ENCODE data around the gene BRSK2.
"Not testable (repeated sequence)": the region's sequence is repeated elsewhere in the genome, so short reads cannot be mapped to it uniquely, and the experiment has no call there.

BRSK2 gene

GRCh38 chr11:1422481-1422880 is 32.7 kb downstream of the BRSK2 start:
- no peak overlapping the region for H3K27ac ChIP-seq (ENCODE audit: extremely low read depth, low read depth, low read length)
- no peaks in the 10 kb centered on the region for H3K36me3 ChIP-seq (ENCODE audit: control insufficient read depth in 2 of 2, insufficient read depth in 1 of 2, low read length in 2 of 2)
- CTCF ChIA-PET = no interaction called here
- H3K9me3 ChIP-seq (ENCODE audit: control insufficient read depth, insufficient read depth, low read depth, low read length) = no peaks in the 10 kb centered on the region
- H3K4me3 ChIP-seq (ENCODE audit: low read depth, low read length) = no peak overlapping the region
- TF ChIP-seq SP3 (tag by site-specific recombination; IDR thresholded peaks at IDR 0.05) (no peak), REST (tag by site-specific recombination; IDR thresholded peaks at IDR 0.05) (peak; percentile 74)
- POLR2A ChIA-PET = no interaction called here
- H3K4me1 ChIP-seq (ENCODE audit: control insufficient read depth, insufficient read depth, low read length) = no peaks in the 10 kb centered on the region

GRCh38 chr11:1422981-1423380 is 33.2 kb downstream of the BRSK2 start:
- ChIA-PET POLR2A (no interaction called here), CTCF (no interaction called here)
- Histone ChIP-seq H3K9me3 (ENCODE audit: control insufficient read depth, insufficient read depth, low read depth, low read length) (no peaks in the 10 kb centered on the region), H3K4me1 (ENCODE audit: control insufficient read depth, insufficient read depth, low read length) (no peaks in the 10 kb centered on the region), H3K36me3 (ENCODE audit: control insufficient read depth in 2 of 2, insufficient read depth in 1 of 2, low read length in 2 of 2) (no peaks in the 10 kb centered on the region), H3K4me3 (ENCODE audit: low read depth, low read length) (no peak overlapping the region), H3K27ac (ENCODE audit: extremely low read depth, low read depth, low read length) (no peak overlapping the region)
- TF ChIP-seq ZNF350 (tag by site-specific recombination; IDR thresholded peaks at IDR 0.05) (no peak), ZNF518A (tag by site-specific recombination; conservative IDR thresholded peaks at IDR 0.05; ENCODE audit: low read depth) (no peak), IKZF3 (tag by site-specific recombination; IDR thresholded peaks at IDR 0.05) (no peak), ZNF280D (tag by site-specific recombination; IDR thresholded peaks at IDR 0.05) (no peak), ZNF37A (tag by site-specific recombination; IDR thresholded peaks at IDR 0.05) (no peak), KLF8 (tag by site-specific recombination; IDR thresholded peaks at IDR 0.05) (no peak), HOXA7 (CRISPR knock-in tag; IDR thresholded peaks at IDR 0.05; ENCODE audit: borderline replicate concordance) (no peak), INSM2 (tag by site-specific recombination; IDR thresholded peaks at IDR 0.05) (no peak), ZBTB17 (tag by site-specific recombination; IDR thresholded peaks at IDR 0.05) (no peak), KLF10 (tag by site-specific recombination; IDR thresholded peaks at IDR 0.05) (no peak)

GRCh38 chr11:1423406-1423805 is 33.7 kb downstream of the BRSK2 start:
- H3K27ac ChIP-seq (ENCODE audit: extremely low read depth, low read depth, low read length); CTCF ChIA-PET; H3K36me3 ChIP-seq (ENCODE audit: control insufficient read depth in 2 of 2, insufficient read depth in 1 of 2, low read length in 2 of 2); H3K4me1 ChIP-seq (ENCODE audit: control insufficient read depth, insufficient read depth, low read length); H3K4me3 ChIP-seq (ENCODE audit: low read depth, low read length); H3K9me3 ChIP-seq (ENCODE audit: control insufficient read depth, insufficient read depth, low read depth, low read length); POLR2A ChIA-PET: not testable (repeated sequence)

All from HEK293 (cell line).